Caco-2 (cell line): ENCODE measurements around the gene TACC2. TPM values are rescaled to one million over a fixed set of nuclear protein-coding genes. Genes with fewer than 3 reads are reported as not detected.

Experiments
- BruUV-seq: library from RNA; stranded (reverse); fragments of 400-500 nt; replicated peaks from 2 replicates; lab custom pipeline; 2021; lab: Mats Ljungman, UMichigan
- CTCF ChIA-PET: fragments of 300-600 bp; sonication (Branson Sonifier 250); formaldehyde crosslinking; loops from one replicate; lab custom pipeline; 2022; ENCODE audit warnings: antibody characterized with exemption; lab: Charles Lee
- POLR2A ChIA-PET: fragments of 300-600 bp; sonication (Branson Sonifier 250); formaldehyde crosslinking; loops from one replicate; lab custom pipeline; 2022; ENCODE audit warnings: antibody characterized with exemption; lab: Charles Lee
- DNase-seq, 2 experiments: peaks; one replicate each; pipeline versions ENCODE4 v3.0.0 to v3.0.0-alpha.2; 2020 to 2022
- H3K27me3 ChIP-seq: replicated peaks from 2 replicates; pipeline ENCODE4 v1.6.0; 2011; ENCODE audit warnings: low read length; ENCODE audit not compliant: control insufficient read depth, insufficient read depth
- H3K36me3 ChIP-seq: 2 replicates; pipeline ENCODE4 v1.5.1; 2011; ENCODE audit warnings: low read length; ENCODE audit not compliant: control insufficient read depth, insufficient read depth
- H3K4me1 ChIP-seq: fragments of 250-450 bp; sonication (Bioruptor Pico); 2 replicates; pipeline ENCODE4 v1.5.1; 2020; ENCODE audit warnings: mild to moderate bottlenecking
- H3K4me3 ChIP-seq: 2 replicates; pipeline ENCODE4 v1.5.1; 2011; ENCODE audit warnings: low read depth, mild to moderate bottlenecking, control low read depth, low read length
- H3K9me3 ChIP-seq: fragments of 250-450 bp; sonication (Bioruptor Pico); 2 replicates; pipeline ENCODE4 v1.5.1; 2020; ENCODE audit warnings: mild to moderate bottlenecking, moderate library complexity
- H3K27ac Mint-ChIP-seq: one replicate; pipeline ENCODE4 v1.8.0; 2022; ENCODE audit warnings: mixed read lengths; ENCODE audit not compliant: unreplicated experiment
- H3K27me3 Mint-ChIP-seq: one replicate; pipeline ENCODE4 v1.8.0; 2022; ENCODE audit warnings: mixed read lengths; ENCODE audit not compliant: insufficient read depth, unreplicated experiment
- H3K36me3 Mint-ChIP-seq: one replicate; pipeline ENCODE4 v1.8.0; 2022; ENCODE audit warnings: mild to moderate bottlenecking, mixed read lengths; ENCODE audit not compliant: insufficient read depth, unreplicated experiment
- H3K4me1 Mint-ChIP-seq: one replicate; pipeline ENCODE4 v1.8.0; 2022; ENCODE audit warnings: low read depth, mixed read lengths; ENCODE audit not compliant: unreplicated experiment
- H3K4me3 Mint-ChIP-seq: one replicate; pipeline ENCODE4 v1.8.0; 2022; ENCODE audit warnings: mild to moderate bottlenecking, moderate library complexity, mixed read lengths; ENCODE audit not compliant: unreplicated experiment
- H3K9me3 Mint-ChIP-seq: one replicate; pipeline ENCODE4 v1.8.0; 2022; ENCODE audit warnings: mixed read lengths; ENCODE audit not compliant: unreplicated experiment
- CTCF ChIP-seq, 2 experiments: fragments of 200-600 bp in 1 of 2; IDR thresholded peaks; 1 replicate in 1 of 2; 2 replicates in 1 of 2; pipeline versions ENCODE4 v1.5.1 to v1.8.0; 2011 to 2022; ENCODE audit warnings: antibody characterized with exemption in 1 of 2, control low read depth in 1 of 2, inconsistent platforms in 1 of 2, low read depth in 1 of 2, low read length in 1 of 2, mild to moderate bottlenecking in 1 of 2, moderate library complexity in 1 of 2; ENCODE audit not compliant: insufficient read depth in 1 of 2, severe bottlenecking in 1 of 2, unreplicated experiment in 1 of 2
- intact Hi-C: fragments of 100-400 bp; cut with micrococcal nuclease; formaldehyde crosslinking; loops from one replicate; pipeline ENCODE4 v1.10.0; 2022; ENCODE audit not compliant: unreplicated experiment
- total RNA-seq: library from RNA; stranded (reverse); gene quantifications from 2 replicates; pipeline ENCODE4 v1.2.3, GENCODE V29; 2022

Gene TACC2
- total RNA-seq, 1 experiment from 2014 or later, result 117 TPM

GRCh38 chr10:122127943-122128342 lies 139.0 kb downstream of the TACC2 start:
- intact Hi-C loops, result loop anchor here (5.0 kb wide), 1 partner anchor 201 kb away; the partner anchor contains the start of gene ATE1
- Mint-ChIP-seq H3K36me3 (peaks cover 60% of the 10 kb centered on the region), H3K9me3 (no peaks in the 10 kb centered on the region), H3K4me1 (peaks cover 4% of the 10 kb centered on the region), H3K27ac (peak overlapping the region; percentile 74), H3K27me3 (no peaks in the 10 kb centered on the region), H3K4me3 (peak overlapping the region; percentile 38)
- Histone ChIP-seq H3K9me3 (no peaks in the 10 kb centered on the region), H3K36me3 (peaks cover 2% of the 10 kb centered on the region), H3K27me3 (no peaks in the 10 kb centered on the region), H3K4me3 (no peak overlapping the region), H3K4me1 (peaks cover 24% of the 10 kb centered on the region)
- no peak for TF ChIP-seq CTCF (IDR thresholded peaks at IDR 0.05; ENCODE audit: insufficient read depth in 1 of 2, low read depth in 1 of 2, low read length in 1 of 2, severe bottlenecking in 1 of 2, unreplicated experiment in 1 of 2)
- no TSS peak for BruUV-seq
- DNase-seq, result no peak
- ChIA-PET CTCF (no interaction called here), POLR2A (interaction anchor here (1.1 kb wide), 1 partner anchor 15 kb away, joined by 3 read pairs; no protein-coding TSS in a partner anchor)

- no peak for DNase-seq
- no peak overlapping the region for H3K4me3 Mint-ChIP-seq
- POLR2A ChIA-PET, result interaction anchor here (1.1 kb wide), 1 partner anchor 15 kb away, joined by 3 read pairs; no protein-coding TSS in a partner anchor
- Histone ChIP-seq H3K36me3 (peaks cover 2% of the 10 kb centered on the region), H3K9me3 (no peaks in the 10 kb centered on the region), H3K4me3 (no peak overlapping the region), H3K27me3 (no peaks in the 10 kb centered on the region), H3K4me1 (peaks cover 24% of the 10 kb centered on the region)
- CTCF ChIA-PET, result no interaction called here
- peaks cover 8% of the 10 kb centered on the region for H3K4me1 Mint-ChIP-seq
- no peak for TF ChIP-seq CTCF (IDR thresholded peaks at IDR 0.05; ENCODE audit: insufficient read depth in 1 of 2, low read depth in 1 of 2, low read length in 1 of 2, severe bottlenecking in 1 of 2, unreplicated experiment in 1 of 2)
- peak overlapping the region; percentile 74 for H3K27ac Mint-ChIP-seq
- BruUV-seq, result no TSS peak
- H3K9me3 Mint-ChIP-seq, result no peaks in the 10 kb centered on the region
- intact Hi-C loops, result loop anchor here (5.0 kb wide), 1 partner anchor 201 kb away; the partner anchor contains the start of gene ATE1
- no peaks in the 10 kb centered on the region for H3K27me3 Mint-ChIP-seq
- H3K36me3 Mint-ChIP-seq, result peaks cover 65% of the 10 kb centered on the region
Observed at GRCh38 chr10:122128357-122128756, 139.4 kb downstream of the TACC2 start.

GRCh38 chr10:122130474-122131110 lies 141.6 kb downstream of the TACC2 start:
- POLR2A ChIA-PET, result no interaction called here
- H3K27ac Mint-ChIP-seq, result no peak overlapping the region
- H3K4me3 ChIP-seq, result no peak overlapping the region
- peaks cover 4% of the 10 kb centered on the region for H3K36me3 ChIP-seq
- no peak for DNase-seq
- no peaks in the 10 kb centered on the region for H3K9me3 Mint-ChIP-seq
- no peaks in the 10 kb centered on the region for H3K27me3 ChIP-seq
- H3K36me3 Mint-ChIP-seq, result peaks cover 72% of the 10 kb centered on the region
- peaks cover 24% of the 10 kb centered on the region for H3K4me1 ChIP-seq
- no TSS peak for BruUV-seq
- H3K9me3 ChIP-seq, result no peaks in the 10 kb centered on the region
- intact Hi-C loops, result no loop called here
- no peaks in the 10 kb centered on the region for H3K27me3 Mint-ChIP-seq
- no peak for TF ChIP-seq CTCF (IDR thresholded peaks at IDR 0.05; ENCODE audit: insufficient read depth in 1 of 2, low read depth in 1 of 2, low read length in 1 of 2, severe bottlenecking in 1 of 2, unreplicated experiment in 1 of 2)
- no peak overlapping the region for H3K4me3 Mint-ChIP-seq
- CTCF ChIA-PET, result no interaction called here
- peaks cover 13% of the 10 kb centered on the region for H3K4me1 Mint-ChIP-seq
